ENCODE results near the gene VPS13D. TPM values are rescaled to one million over a fixed set of nuclear protein-coding genes. Genes with fewer than 3 reads are reported as not detected.

The VPS13D gene
- total RNA-seq, 2 donors from 2014 or later: 54.3 to 56.0 TPM

DNA sequence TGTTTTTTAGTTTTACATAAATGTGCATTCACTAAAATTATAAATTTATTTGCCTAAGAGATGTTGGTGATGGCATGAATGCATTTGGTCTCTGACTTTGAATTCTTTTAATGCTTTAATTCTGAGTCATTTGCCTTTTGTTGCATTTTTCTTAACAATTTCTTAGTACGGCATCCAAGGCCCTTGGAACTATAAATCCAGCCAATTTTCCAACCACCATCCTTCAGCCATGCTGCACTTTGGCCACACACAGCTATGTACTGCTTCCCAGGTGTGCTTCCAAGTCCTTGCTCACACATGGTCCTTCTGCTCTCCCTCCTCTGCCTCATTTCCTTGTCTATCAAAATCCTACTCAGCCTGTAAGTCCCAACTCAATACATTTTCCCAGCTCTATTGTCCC is 227.1 kb downstream of the VPS13D start:
- Histone ChIP-seq H3K27me3 (no peaks in the 10 kb centered on the region), H3K4me3 (no peak overlapping the region), H3K9ac (ENCODE audit: low read depth in 2 of 2, low read length in 2 of 2) (no peak overlapping the region), H3K9me3 (no peaks in the 10 kb centered on the region), H3K4me1 (no peaks in the 10 kb centered on the region), H3K36me3 (no peaks in the 10 kb centered on the region), H3K27ac (no peak overlapping the region)
- no peak for DNase-seq
- no peak for TF ChIP-seq CTCF (IDR thresholded peaks at IDR 0.05)
- intact Hi-C loops (cut with DNase I): no loop called here

- Histone ChIP-seq H3K4me1 (no peaks in the 10 kb centered on the region), H3K27me3 (no peaks in the 10 kb centered on the region), H3K27ac (no peak overlapping the region), H3K9ac (ENCODE audit: low read depth in 2 of 2, low read length in 2 of 2) (no peak overlapping the region), H3K4me3 (no peak overlapping the region), H3K36me3 (no peaks in the 10 kb centered on the region), H3K9me3 (no peaks in the 10 kb centered on the region)
- intact Hi-C loops (cut with DNase I): no loop called here
- TF ChIP-seq CTCF (IDR thresholded peaks at IDR 0.05): no peak
- no peak for DNase-seq
Measured at GRCh38 chr1:12457771-12458170, 227.9 kb downstream of the VPS13D start.

DNA sequence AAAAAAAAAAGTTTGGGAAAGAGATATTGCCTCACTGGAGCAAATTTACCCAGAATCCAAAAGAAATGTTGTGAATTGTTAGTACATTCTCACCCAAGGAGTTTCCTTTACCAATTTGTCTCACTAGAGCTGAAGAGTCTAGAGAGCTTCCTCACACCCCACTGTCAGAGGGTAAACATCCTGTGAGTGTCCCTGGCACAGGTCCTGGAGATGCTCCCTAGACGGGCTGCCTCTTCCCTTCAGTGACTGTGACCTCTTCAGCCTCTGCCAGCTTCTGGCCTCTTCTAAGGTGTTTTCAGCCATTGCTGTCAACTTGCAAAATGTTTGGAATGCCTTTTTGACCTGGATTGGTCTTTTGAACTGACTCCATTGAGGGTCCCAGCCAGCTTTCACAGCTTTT is 228.7 kb downstream of the VPS13D start:
- Histone ChIP-seq H3K27ac (no peak overlapping the region), H3K9ac (ENCODE audit: low read depth in 2 of 2, low read length in 2 of 2) (no peak overlapping the region), H3K27me3 (no peaks in the 10 kb centered on the region), H3K4me3 (no peak overlapping the region), H3K36me3 (no peaks in the 10 kb centered on the region), H3K9me3 (no peaks in the 10 kb centered on the region), H3K4me1 (no peaks in the 10 kb centered on the region)
- no peak for TF ChIP-seq CTCF (IDR thresholded peaks at IDR 0.05)
- intact Hi-C loops (cut with DNase I): no loop called here
- DNase-seq: no peak

DNA sequence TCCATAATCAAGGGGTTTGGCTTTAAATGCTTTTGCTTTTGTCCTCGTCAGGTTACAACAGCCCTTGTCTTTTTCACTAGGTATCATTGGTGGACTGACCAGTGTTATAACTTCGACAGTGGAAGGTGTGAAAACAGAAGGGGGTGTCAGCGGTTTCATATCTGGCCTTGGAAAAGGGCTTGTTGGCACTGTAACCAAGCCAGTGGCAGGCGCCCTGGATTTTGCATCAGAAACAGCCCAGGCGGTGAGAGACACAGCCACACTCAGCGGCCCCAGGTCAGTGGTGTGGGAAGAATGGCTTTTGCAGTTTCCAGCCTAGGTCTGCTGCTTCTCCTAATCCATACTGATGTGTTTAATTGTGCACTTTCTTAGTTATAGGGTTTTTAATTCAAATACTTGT is 230.3 kb downstream of the VPS13D start:
- Histone ChIP-seq H3K9me3 (no peaks in the 10 kb centered on the region), H3K27ac (peak overlapping the region; percentile 44), H3K4me3 (no peak overlapping the region), H3K9ac (ENCODE audit: low read depth in 2 of 2, low read length in 2 of 2) (no peak overlapping the region), H3K27me3 (no peaks in the 10 kb centered on the region), H3K4me1 (no peaks in the 10 kb centered on the region), H3K36me3 (no peaks in the 10 kb centered on the region)
- no peak for TF ChIP-seq CTCF (IDR thresholded peaks at IDR 0.05)
- no peak for DNase-seq
- intact Hi-C loops (cut with DNase I): no loop called here

GRCh38 chr1:12460911-12461621 is 231.2 kb downstream of the VPS13D start:
- Histone ChIP-seq H3K9ac (ENCODE audit: low read depth in 2 of 2, low read length in 2 of 2) (no peak overlapping the region), H3K27ac (peak overlapping the region; percentile 44), H3K4me1 (no peaks in the 10 kb centered on the region), H3K36me3 (no peaks in the 10 kb centered on the region), H3K4me3 (no peak overlapping the region), H3K27me3 (no peaks in the 10 kb centered on the region), H3K9me3 (no peaks in the 10 kb centered on the region)
- intact Hi-C loops (cut with DNase I): no loop called here
- no peak for DNase-seq
- TF ChIP-seq CTCF (IDR thresholded peaks at IDR 0.05): no peak

All from colonic mucosa (tissue), 4 donors.